GM21619 (cell line): ENCODE results near the gene ALS2.

Experiments used
- ATAC-seq: cut with Tn5 transposase; IDR thresholded peaks from one replicate; pipeline ENCODE4 v1.9.1; 2021; ENCODE audit not compliant: unreplicated experiment

The ALS2 gene

DNA sequence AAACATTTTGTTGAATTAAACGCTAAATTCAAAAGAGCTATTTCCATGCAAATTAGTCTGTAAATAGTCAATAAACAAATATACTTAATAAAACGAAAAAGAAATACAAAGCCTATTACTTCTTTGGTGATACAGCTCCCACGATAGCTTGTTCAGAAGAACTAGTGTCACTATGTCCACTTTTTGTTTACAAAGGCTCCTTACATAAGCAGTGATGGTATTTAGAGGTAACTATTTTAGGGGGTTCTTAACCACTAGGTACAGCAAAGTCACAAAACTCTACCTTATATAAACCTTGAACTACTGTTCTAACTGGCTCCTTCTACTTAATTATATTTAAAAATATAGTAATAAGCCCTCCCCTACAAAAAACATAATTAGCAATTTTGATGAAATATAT is 21.9 kb downstream of the ALS2 start:
- no peak for ATAC-seq

DNA sequence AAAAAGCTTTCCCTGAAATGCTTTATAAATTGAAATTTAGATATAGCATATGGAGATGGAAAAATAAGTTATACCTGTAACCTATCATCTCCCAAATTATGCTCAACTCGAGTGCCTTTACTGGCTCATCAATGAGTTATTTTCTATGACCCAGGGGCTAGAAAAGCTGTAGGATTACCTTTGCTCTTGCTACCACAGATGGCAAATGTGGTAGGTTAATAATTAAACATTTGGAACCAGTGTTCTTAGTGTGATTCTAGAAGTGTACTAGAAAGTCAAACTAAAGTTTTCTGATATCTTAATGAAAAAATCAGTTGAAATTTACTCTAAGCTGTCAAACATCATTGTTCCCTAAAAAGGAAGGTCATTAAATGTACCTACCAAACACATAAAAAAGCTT is 22.5 kb downstream of the ALS2 start:
- ATAC-seq, result no peak

DNA sequence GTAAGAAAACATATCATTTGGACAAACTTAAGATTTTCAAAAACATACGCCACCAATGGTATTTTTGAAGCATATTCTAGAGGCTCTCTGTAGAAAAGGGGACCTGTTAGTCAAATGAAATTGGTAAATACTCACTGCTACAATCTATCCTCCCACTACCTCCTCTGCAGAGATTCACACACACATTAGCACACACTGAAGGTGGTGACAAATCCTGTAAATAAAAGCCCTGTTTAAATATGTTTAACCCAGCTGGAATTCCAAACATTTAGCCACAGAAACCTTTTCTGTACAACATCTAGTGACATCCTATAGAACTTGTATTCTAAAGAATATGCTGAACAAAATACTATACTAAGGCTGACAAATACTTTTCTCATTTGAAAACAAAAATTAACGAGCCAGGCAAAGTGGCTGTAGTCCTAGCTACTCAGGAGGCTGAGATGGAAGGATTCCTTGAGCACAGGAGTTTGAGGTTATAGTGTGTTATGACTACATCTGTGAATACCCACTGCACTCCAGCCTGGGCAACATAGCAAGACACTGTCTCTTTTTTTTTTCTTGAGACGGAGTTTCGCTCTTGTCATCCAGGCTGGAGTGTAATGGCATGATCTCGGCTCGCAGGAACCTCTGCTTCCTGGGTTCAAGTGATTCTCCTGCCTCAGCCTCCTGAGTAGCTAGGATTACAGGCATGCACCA is 25.9 kb downstream of the ALS2 start:
- no peak for ATAC-seq

DNA sequence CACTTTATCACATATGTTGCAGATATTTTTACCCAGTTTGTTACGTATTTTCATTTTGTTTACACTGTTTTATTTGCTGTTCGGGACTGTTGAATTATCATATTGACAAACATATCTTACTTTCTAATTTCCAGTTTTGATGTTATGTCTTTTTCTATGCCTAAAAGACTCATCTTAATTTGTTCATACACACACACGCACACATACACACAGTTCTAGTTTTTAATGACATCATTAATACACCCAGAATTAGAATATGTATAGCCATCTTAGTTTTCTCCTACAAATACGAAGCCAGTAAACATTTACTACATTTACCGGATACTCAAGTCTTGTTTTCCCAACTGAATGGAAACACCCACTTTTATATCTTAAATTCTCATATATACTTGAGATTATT is 29.2 kb downstream of the ALS2 start:
- no peak for ATAC-seq

DNA sequence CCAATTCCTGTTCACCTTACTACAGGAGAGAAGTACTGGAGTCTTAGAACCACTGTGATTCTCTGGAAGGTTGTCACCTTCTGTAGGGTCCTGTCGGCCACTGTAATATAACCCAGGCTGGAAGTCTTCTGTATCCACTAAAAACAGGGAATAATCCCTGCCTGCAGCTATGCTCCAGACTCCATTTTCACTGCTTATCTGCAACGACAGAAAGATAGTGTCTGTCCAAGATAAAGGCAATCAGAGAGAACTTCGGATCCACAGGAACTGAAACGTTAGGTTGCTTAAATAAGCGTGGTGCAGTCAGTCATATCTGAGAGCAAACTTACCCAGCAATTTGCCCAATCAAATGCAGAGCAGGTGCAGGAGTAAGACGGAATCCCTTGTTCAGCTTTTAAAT is 34.2 kb downstream of the ALS2 start:
- no peak for ATAC-seq

DNA sequence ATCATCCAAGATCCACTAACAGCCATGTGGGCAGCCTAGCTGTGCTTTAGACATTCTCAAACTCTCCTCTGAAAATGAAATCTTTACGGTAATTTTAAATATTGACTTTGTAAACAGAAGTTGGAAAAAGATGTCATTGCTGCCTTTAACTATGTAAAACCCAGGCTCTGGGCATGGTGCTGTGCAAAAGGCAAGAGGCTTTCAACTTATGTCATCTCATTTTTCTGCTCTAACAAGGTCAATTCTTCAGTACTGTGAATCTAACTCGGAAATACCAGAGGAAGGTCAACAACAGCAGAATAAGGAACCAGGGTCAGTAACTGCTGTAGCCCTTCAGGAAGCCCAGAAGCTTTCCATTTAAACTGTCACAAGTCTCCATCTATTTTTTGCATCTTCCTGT is 45.2 kb downstream of the ALS2 start:
- no peak for ATAC-seq

DNA sequence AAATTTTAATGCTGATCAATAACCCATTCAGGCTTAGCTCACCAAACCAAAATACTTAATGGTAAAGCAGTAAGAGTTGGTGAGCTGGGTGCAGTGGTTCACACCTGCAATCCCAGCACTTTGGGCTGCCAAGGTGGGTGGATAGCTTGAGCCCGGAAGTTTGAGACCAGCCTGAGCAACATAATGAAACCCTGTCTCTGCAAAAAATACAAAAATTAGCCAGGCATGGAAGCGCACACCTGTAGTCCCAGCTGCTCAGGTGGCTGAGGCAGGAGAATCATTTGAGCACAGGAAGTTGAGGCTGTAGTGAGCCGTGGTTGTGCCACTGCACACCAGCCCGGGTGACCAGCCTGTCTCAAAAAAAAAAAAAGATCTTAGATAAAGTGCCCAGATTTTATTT is 46.6 kb downstream of the ALS2 start:
- ATAC-seq, result no peak

DNA sequence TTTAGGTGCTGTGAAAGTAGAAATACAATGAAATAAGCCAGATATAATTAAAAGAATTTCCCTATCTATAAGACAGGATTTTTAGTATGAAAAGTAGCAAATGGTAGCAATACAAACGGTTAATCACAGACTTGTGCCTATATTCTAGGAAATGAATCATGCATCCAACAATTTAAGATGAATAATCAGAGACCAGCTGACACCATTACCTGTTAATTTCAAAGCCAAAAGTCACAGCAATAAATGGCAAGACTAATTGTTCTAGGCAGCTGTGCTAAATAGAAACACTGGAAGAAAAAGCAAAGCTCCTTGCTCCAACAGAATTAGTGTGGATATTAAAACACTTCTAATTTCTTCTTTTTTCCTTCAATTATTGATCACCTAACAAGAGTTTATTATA is 47.2 kb downstream of the ALS2 start:
- no peak for ATAC-seq

DNA sequence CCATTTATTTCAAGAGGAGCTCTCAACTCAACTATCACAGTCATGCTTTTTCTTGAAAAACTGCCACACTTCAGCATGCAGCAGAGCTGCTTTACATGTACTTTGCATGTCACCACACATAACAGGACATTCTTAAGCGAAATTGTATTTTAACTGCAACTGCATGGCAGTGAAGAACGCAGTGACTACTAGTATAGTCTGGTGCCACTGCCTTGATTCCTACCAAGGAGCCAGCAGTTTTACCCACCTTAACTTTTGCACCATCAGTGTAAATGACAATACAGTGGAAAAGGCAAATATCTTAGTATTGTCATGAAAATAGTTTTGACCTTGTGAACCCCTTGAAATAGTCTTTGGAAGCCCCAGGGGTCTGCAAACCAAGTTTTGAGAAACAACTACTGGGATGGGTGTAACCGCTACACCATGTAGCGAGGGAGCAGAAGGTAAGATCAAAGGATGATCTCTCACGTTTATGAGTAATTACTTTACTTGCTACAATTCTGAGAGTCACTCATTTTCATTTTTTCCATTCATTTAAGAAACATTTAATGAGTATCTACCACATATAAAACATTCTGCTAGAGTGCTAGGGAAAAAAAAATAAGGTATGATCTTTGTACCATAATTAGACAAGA is 50.0 kb downstream of the ALS2 start:
- no peak for ATAC-seq

DNA sequence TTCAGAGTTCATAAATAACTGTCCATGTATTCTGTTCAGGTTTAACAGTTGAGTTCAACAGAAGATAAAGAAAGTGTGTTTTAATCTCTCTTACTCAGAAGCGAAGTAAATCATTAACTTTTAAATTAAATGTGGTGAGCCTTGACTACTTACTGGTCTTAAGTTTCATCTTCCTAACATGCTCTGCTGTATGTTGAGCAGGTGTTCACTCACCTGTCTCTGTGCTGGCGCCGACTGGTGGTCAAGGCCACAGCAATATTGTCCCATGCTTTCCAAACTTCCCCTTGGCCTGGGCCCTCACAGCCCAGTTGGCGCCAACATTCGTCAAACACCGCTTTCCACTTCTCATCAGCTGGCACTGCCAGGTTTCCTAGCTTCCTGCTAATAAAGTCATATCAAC is 65.3 kb downstream of the ALS2 start:
- no peak for ATAC-seq

DNA sequence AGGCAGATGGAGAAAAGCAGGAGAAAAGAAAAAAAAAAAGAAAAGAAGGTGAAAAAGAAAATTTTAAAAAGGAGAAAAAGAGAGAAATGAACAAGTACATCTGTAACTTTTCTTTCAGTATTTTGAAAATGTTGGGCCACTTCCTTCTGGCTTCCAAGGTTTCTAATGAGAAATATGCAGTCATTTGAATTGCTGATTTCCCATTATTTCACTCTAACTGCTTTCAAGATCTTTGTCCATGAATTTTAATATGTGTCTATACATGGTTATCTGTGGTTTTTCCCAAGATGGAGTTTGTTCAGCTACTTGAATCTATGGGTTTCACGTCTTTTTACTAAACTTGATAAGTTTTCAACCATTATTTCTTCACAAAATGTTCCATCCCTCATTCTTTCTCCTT is 68.0 kb downstream of the ALS2 start:
- no peak for ATAC-seq

DNA sequence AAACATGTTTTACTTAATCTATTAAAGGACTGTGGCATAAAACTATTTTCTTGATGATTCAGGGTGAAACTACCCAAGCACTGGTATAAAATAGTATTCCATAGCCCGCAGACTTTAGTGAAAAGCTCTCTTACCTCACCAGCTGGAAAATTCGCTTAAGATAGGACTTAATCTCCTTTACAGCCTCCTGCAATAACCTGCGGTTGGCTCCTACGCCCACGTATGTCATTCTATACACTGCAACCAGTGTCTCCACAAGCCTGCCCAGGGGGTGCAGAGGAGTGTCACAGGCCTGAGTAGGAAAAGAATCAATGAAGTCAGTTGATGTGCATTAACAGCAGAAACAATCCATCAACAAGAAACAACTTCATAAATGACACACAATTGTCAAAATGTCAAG is 71.0 kb downstream of the ALS2 start:
- ATAC-seq, result no peak

DNA sequence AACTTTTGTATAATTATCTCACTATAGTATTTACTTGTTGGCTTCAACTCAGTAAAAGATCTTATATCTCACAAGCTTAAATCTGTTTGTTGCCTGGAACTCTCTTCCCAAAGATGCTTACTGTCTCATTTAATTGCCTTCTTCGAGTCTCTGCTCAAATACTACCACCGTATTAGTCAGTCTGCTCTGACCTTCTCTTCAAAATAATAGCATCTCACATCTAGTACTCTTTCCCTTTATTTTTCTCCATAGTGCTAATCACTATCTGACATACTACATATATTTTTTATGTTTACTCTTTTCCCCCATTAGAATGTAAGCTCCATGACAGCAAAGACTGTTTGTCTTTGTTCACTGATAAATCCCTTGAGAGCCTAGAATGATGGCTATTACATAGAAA is 71.7 kb downstream of the ALS2 start:
- ATAC-seq, result no peak

DNA sequence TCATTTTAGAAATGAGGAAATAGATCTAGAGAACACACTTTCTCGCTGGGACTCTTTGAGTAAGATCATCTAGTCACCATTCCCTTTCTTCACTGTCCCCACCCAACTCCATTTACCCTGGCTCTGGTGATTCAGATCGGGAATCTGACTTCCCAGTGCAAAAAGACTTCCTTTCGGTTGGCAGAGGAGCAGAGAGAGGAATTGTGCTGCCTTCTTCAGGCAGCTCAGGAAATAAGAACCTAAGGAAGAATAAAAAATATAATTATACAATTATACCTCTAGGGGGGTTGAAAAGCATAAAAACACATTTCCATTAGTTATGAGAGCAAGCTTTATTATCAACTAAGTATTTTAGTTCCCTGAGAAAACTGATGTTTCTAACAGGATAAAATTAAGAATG is 73.0 kb downstream of the ALS2 start:
- no peak for ATAC-seq

DNA sequence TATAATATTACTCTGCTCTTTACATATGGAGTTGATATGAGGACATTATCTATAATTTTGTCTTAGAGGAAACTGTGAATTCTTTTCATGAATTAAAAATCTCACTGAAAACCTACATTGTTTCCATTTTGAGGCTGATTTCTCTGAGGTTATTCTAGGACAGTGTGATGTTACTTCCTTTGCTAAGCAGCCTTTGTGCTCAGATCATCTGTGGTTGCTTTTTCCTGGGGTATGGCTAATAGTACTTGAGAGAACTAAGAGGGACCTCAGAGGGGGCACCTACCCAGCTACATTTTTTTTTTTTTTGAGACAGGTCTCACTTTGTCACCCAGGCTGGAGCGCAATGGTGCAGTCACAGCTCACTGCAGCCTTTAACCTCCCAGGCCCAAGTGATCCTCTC is 73.6 kb downstream of the ALS2 start:
- no peak for ATAC-seq

DNA sequence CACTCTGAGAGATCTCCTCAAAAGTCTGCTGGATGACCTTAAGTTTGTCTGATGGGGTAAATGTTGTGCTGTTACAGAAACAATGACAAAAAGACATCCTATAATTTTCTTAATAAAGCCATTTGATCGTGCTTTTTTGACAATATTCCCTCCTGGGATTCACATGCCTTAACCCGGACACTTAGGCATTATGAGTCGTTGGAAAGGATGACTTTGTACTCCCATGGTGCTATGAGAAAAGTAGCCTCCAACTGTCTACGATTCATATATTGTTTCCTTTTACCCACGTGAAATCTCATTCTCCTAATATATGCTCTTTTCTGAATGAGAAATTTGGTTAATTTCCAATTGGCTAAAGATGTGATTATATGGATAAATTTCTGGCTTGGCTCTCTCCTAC is 76.2 kb downstream of the ALS2 start:
- ATAC-seq, result no peak

DNA sequence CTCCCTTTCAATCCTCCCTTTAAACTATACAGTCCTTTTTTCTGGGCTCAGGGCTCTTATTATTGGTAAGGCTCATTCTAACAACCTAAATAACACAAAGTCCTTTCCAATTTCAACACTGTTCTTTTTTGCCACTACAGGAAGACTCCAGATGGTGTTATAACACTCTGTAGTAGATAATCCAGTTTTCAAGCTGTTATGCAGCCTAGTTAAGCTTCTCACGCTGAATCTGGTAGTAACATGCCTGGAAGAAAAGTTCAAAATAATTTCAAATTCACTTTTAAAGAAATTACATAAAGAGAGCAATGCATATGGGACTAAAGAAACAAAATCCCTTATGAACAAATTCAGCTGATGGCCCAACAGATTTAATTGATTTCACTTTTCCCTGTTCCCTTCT is 79.1 kb downstream of the ALS2 start:
- ATAC-seq, result no peak

DNA sequence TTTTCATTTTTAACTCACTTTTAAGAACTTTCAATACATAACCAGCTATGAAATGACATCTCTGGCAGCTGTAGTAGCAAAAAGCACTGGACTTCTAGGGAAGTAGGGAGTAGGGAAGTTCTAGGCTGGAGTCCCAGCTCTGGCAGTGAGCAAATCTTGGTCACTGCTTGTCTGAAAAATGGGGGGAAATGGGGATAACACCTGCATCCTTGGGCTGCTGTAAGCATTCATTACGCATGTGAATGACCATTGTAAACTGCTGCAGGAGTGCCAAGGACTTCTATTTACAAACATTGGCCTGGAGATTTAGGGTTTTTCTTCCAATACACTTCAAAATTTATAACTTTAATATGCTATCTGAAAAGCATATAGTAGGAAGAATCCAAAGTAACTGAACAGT is 81.3 kb downstream of the ALS2 start:
- no peak for ATAC-seq

DNA sequence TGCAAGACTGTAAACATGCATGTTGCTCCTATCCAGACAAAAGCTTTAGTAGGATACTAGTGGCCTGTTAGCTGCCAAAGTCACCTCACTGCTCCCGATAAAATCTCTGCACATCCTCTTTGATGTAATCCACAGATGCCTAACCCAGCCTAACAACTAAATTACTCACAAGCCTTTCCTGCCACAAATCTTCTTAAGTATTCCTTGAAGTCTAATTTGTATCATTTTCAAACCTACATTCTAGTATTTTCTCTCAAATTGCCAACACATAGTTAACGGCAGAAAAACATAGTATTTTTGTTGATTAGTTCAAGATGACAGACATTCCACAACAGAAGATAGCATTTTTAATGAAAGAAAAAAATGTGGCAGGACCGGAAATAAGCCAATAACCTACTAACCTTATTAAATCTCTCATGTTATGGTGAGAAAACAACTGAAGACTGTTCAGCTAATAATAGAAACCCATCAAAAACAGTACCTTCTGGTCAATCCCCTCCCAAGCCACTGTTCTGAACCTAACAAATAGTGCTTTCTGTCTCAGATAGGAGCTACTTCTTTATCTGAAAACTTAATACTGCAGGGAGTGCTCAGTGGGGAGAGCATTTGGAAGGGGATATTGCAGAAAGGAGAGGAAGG is 82.0 kb downstream of the ALS2 start, which contains the start of gene MPP4:
Gene MPP4, minus strand, starts transcription at position 57 of the 639 bp plus-strand sequence. CDS start 4,690 bp downstream, outside the sequence.
- no peak for ATAC-seq

DNA sequence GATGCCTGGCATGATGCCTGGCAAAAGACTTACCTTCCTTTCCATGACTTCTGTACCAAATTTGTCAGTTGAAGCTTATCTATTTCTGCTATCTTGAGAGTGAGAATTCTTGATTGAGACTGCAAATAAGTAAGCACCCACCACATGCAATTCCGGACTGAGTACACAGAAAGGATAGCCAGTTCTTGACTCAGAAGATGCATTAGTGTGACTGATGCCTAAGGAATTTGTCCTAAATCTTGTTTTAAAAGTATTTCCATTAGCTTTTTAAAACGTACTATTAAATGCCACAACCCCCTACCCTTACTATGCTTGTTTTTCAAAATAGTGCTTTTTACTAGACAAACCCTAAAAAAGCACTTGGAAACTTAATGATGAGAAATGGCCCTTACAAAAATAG is 82.8 kb downstream of the ALS2 start:
- no peak for ATAC-seq

DNA sequence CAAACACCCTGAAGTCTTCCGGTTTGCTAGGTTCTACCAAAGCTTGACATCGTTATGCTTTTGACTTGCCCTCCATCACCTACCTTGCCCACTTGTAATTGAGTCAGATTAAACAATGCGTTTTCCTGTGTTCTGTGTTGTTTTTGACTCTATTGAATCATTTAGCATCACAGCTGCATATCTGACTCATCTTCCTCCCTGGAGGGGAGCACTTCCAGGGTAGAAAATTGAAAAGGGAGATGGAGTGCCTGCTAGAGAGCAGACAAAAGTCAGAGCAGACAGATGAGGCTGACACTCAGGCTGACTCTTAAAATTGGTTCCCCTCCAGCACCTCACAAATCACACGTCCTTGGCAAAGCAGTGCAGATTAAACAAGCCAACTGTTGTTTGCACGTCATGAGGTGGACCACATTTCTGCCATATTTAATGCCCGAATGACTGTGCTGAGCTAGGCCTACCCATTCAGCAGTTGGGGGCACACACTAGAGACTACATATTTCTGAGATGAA is 84.5 kb downstream of the ALS2 start:
- no peak for ATAC-seq

DNA sequence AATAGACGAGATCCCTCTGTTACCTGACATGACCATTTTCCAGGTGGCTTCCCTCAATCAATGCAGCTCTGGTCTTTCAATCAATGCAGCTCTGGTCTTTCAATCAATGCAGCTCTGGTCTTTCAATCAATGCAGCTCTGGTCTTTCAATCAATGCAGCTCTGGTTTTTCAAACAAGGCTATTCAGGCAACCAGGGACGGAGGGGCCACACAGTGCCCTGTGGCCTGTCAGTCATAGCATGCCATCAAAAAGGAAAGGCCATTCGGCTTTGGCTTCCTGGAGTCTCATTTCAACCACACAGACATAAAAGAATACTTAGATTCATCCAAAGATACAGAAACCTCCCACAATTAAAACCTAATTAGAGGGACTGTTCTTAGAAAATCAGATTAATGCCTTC is 95.6 kb downstream of the ALS2 start:
- ATAC-seq, result no peak
